Osteoblast (primary cell): ENCODE data around the gene DPPA5. TPM values are rescaled to one million over a fixed set of nuclear protein-coding genes. Genes with fewer than 3 reads are reported as not detected.

Experiments
- DNase-seq: peaks from one replicate; pipeline ENCODE4 v3.0.0; 2011; ENCODE audit warnings: low spot score, mixed read lengths; ENCODE audit not compliant: insufficient read length; ENCODE audit errors: missing footprints
- H2AFZ ChIP-seq: 2 replicates; pipeline ENCODE4 v1.6.0; 2011; ENCODE audit warnings: mild to moderate bottlenecking, low read length
- H3K27ac ChIP-seq: 2 replicates; pipeline ENCODE4 v1.5.1; 2011; ENCODE audit warnings: mild to moderate bottlenecking, low read depth, low read length, moderate library complexity
- H3K27me3 ChIP-seq: 2 replicates; pipeline ENCODE4 v1.6.0; 2012; ENCODE audit warnings: mild to moderate bottlenecking, control low read depth, inconsistent platforms, low read length, moderate library complexity; ENCODE audit not compliant: insufficient read depth
- H3K36me3 ChIP-seq: 2 replicates; pipeline ENCODE4 v1.5.1; 2011; ENCODE audit warnings: mild to moderate bottlenecking, low read length, control low read depth, moderate library complexity; ENCODE audit not compliant: insufficient read depth
- H3K4me1 ChIP-seq: 2 replicates; pipeline ENCODE4 v1.5.1; 2011; ENCODE audit warnings: mild to moderate bottlenecking, low read length, control low read depth, moderate library complexity; ENCODE audit not compliant: insufficient read depth
- H3K4me2 ChIP-seq: 2 replicates; pipeline ENCODE4 v1.6.0; 2011; ENCODE audit warnings: mild to moderate bottlenecking, low read length; ENCODE audit not compliant: insufficient read depth
- H3K4me3 ChIP-seq: fragments of 200-600 bp; sonication (generic); 3 replicates; pipeline ENCODE4 v1.5.1; 2012; ENCODE audit warnings: mild to moderate bottlenecking, low read length, inconsistent platforms; ENCODE audit not compliant: insufficient read depth
- H3K79me2 ChIP-seq: 2 replicates; pipeline ENCODE4 v1.6.0; 2012; ENCODE audit warnings: mild to moderate bottlenecking, low read length, control low read depth, inconsistent platforms; ENCODE audit not compliant: insufficient read depth
- H3K9me3 ChIP-seq: 2 replicates; pipeline ENCODE4 v1.5.1; 2011; ENCODE audit warnings: low read depth, low read length, control low read depth
- H4K20me1 ChIP-seq: 2 replicates; pipeline ENCODE4 v1.6.0; 2012; ENCODE audit warnings: mild to moderate bottlenecking, low read length, control low read depth; ENCODE audit not compliant: insufficient read depth
- CTCF ChIP-seq: IDR thresholded peaks from 2 replicates; pipeline ENCODE4 v1.5.1; 2011; ENCODE audit warnings: mild to moderate bottlenecking, low read depth, low read length, moderate library complexity; ENCODE audit errors: extremely low read depth
- total RNA-seq: library from RNA; depleted of rRNA; stranded (reverse); fragments of >200 nt; gene quantifications from 2 replicates; pipeline ENCODE4 v1.2.3, GENCODE V29; 2012

The DPPA5 gene
- total RNA-seq, 1 donor, result not detected

- TF ChIP-seq CTCF, result no peak
- Histone ChIP-seq H3K27ac (no peak overlapping the region), H3K4me3 (no peak overlapping the region), H3K79me2 (no peaks in the 10 kb centered on the region), H3K9me3 (no peaks in the 10 kb centered on the region), H3K36me3 (no peaks in the 10 kb centered on the region), H3K4me1 (no peaks in the 10 kb centered on the region), H2AFZ (no peak overlapping the region), H3K4me2 (no peak overlapping the region), H4K20me1 (no peaks in the 10 kb centered on the region), H3K27me3 (no peaks in the 10 kb centered on the region)
- no peak for DNase-seq
Observed at GRCh38 chr6:73364549-73364948, 10.5 kb upstream of the DPPA5 start.

- H3K4me2 ChIP-seq, result no peak overlapping the region
- no peak overlapping the region for H2AFZ ChIP-seq
- H4K20me1 ChIP-seq, result no peaks in the 10 kb centered on the region
- H3K27ac ChIP-seq, result no peak overlapping the region
- H3K9me3 ChIP-seq, result no peaks in the 10 kb centered on the region
- no peaks in the 10 kb centered on the region for H3K4me1 ChIP-seq
- no peak for DNase-seq
- no peak for TF ChIP-seq CTCF
- H3K36me3 ChIP-seq, result no peaks in the 10 kb centered on the region
- H3K79me2 ChIP-seq, result no peaks in the 10 kb centered on the region
- H3K27me3 ChIP-seq, result no peaks in the 10 kb centered on the region
- H3K4me3 ChIP-seq, result no peak overlapping the region
Observed at GRCh38 chr6:73364121-73364520, 10.0 kb upstream of the DPPA5 start.

GRCh38 chr6:73363537-73363875 is 9.4 kb upstream of the DPPA5 start:
- no peak for DNase-seq
- H3K4me2 ChIP-seq, result no peak overlapping the region
- H3K27me3 ChIP-seq, result no peaks in the 10 kb centered on the region
- no peaks in the 10 kb centered on the region for H3K4me1 ChIP-seq
- H4K20me1 ChIP-seq, result no peaks in the 10 kb centered on the region
- no peaks in the 10 kb centered on the region for H3K36me3 ChIP-seq
- H3K9me3 ChIP-seq, result no peaks in the 10 kb centered on the region
- no peak overlapping the region for H2AFZ ChIP-seq
- H3K27ac ChIP-seq, result no peak overlapping the region
- no peaks in the 10 kb centered on the region for H3K79me2 ChIP-seq
- no peak for TF ChIP-seq CTCF
- no peak overlapping the region for H3K4me3 ChIP-seq

GRCh38 chr6:73362869-73363536 is 8.9 kb upstream of the DPPA5 start:
- no peak for DNase-seq
- TF ChIP-seq CTCF, result no peak

More at GRCh38 chr6:73362869-73363536, 8.9 kb upstream of the DPPA5 start:
- no peaks in the 10 kb centered on the region for H4K20me1 ChIP-seq
- no peaks in the 10 kb centered on the region for H3K36me3 ChIP-seq
- H3K4me2 ChIP-seq, result no peak overlapping the region
- H3K27ac ChIP-seq, result no peak overlapping the region
- no peak overlapping the region for H3K4me3 ChIP-seq
- H3K9me3 ChIP-seq, result no peaks in the 10 kb centered on the region
- no peaks in the 10 kb centered on the region for H3K27me3 ChIP-seq
- H3K4me1 ChIP-seq, result no peaks in the 10 kb centered on the region
- no peaks in the 10 kb centered on the region for H3K79me2 ChIP-seq
- H2AFZ ChIP-seq, result no peak overlapping the region
